CD4-positive, alpha-beta T cell treated with Interleukin-15 for 4 hours (primary cell): ENCODE measurements around the gene KASH5.
A peak's percentile ranks its signal among the peaks of the same experiment; 100 is the strongest.
"Not testable (repeated sequence)": the region's sequence is repeated elsewhere in the genome, so short reads cannot be mapped to it uniquely, and the experiment has no call there.

ENCODE experiments used
- DNase-seq: peaks from one replicate; pipeline ENCODE4 v3.0.0-alpha.2; 2020; ENCODE audit warnings: low spot score

Gene KASH5

GRCh38 chr19:49362048-49362928 is 25.8 kb upstream of the KASH5 start, which contains the start of gene TEAD2:
Gene TEAD2, minus strand, starts transcription at chr19:49362416. Its CDS starts 2,341 bp downstream, at chr19:49360075.
- DNase-seq, result no peak

DNA sequence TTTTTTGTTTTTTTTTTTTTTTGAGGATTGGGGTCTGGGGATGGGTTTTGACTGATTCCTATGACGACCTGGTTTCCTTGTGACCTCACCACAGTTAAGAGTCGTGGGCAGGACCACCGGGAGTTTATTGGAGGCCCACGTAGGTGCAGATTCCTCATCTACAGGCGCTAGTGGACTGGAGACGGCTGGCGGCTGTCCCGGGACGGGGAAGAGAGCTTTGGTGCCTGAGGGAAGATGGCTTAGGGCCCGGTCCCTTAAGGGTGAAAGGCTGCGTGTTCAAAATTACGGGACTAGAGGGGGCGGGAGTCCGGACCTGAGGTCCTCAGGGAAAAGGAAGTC is 25.2 kb upstream of the KASH5 start:
- DNase-seq, result no peak

DNA sequence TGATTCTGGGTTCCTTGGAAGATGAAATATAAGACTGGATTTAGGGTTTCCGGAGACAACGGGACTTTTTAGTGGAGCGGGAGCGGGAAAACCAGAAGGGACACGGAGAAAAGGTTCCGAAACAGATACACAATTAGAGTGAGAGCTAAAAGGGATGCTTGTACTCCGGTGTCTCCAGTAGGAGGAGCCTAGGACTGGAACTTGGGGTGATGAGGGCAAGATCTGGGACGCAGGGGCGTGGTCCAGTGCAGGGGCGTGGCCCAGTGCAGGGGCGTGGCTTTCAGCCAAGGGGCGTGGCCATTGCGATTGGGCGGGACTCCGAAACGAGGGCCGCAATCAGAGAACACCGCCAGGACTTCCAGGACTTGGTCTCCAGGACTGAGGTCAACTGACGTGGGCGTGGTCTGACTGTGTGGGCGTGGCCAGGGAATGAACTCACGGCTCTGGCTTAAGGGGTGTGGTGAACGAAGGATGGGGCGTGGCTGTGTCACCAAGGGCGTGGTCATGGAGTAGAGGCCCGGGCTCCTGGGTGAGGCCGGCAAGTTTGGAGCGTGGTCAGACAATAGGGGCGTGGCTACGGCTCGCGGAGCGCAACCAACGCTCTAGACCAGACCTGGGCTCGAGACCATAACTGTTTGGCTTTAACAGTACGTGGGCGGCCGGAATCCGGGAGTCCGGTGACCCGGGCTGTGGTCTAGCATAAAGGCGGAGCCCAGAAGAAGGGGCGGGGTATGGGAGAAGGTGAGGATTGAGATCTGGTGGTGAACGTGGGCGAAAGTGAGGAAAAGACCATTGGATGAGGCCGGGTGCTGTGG is 24.6 kb upstream of the KASH5 start, which contains the start of gene DKKL1:
Gene DKKL1, plus strand, starts transcription at position 610 of the 815 bp plus-strand sequence. Its CDS starts 122 bp downstream, at position 732.
- peak; percentile 54 for DNase-seq

DNA sequence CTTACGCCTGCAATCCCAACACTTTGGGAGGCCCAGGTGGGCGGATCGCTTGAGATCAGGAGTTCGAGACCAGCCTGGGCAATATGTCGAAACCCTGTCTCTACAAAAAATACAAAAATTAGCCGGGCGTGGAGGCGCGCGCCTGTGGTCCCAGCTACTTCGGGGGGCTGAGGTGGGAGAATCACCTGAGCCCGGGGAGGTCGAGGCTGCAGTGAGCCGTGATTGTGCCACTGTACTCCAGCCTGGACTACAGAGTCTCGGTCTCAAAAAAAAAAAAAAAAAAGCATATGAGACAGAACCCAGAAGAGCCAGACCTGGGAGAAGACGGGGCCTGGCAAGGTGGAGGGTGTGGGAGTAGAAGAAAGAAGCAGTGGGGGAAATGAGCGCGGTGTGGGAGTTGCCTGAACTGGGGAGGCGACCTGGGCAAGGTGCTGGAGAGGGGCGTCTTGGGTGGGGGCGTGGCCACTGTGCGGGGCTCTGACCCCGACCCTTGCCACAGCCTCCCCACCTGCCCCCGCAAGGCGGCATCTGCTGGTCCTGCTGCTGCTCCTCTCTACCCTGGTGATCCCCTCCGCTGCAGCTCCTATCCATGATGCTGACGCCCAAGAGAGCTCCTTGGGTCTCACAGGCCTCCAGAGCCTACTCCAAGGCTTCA is 23.8 kb upstream of the KASH5 start:
- DNase-seq, result no peak

DNA sequence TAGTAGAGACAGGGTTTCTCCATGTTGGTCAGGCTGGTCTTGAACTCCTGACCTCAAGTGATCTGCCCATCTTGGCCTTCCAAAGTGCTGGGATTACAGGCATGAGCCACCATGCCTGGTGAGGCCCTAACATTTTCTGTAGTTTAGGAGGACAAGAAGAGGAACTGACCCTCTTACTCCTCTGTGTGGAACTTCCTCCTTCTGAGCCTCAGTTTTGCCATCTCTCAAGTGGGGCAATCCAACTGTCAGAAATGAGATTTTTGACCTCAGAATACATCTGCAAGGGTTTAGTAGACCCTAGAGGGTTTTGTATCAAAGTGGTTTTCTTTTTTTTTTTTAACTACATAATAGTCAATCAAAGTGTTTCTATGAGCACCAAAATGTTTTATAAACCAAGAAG is 21.9 kb upstream of the KASH5 start:
- no peak for DNase-seq

- DNase-seq, result no peak
These were observed 19.2 kb upstream of the KASH5 start for GRCh38 chr19:49368711-49369358.

DNA sequence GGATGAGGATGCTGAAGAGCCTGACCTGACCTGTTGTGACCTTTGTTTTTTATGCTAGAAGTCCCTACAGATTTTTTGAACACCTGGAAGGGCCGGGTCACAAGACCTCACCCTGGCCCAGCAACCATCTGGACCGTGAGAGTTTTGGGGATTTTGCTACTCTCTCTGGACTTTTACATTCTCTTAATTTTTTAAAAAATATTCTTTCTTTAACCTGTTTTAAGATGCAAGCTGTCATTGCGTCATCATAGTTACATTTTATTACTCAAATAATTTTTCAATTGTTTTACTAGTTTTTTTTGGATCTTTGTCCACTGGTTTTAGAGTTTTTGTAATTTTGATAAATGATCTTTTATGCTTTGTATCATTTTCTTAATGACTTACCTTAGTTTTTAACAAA is 16.9 kb upstream of the KASH5 start:
- DNase-seq, result no peak

DNA sequence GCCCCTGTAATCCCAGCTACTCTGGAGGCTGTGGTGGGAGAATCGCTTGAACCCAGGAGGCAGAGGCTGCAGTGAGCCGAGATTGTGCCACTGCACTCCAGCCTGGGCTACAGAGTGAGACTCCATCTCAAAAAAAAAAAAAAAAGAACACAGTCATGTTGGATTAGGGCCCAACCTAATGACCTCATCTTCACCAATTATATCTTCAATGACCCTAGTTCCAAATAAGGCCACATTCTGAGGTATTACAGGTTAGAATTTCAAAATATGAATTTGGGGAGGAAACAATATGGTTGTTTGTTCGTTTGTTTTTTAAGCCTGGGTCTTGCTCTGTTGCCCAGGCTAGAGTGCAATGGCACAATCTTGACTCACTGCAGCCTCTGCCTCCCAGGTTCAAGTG is 14.9 kb upstream of the KASH5 start:
- not testable (repeated sequence) for DNase-seq

- no peak for DNase-seq
These were observed 13.2 kb upstream of the KASH5 start for GRCh38 chr19:49374665-49375434.

- DNase-seq, result no peak
These were observed 9.5 kb upstream of the KASH5 start for GRCh38 chr19:49378512-49378911.

GRCh38 chr19:49380391-49380790 is 7.7 kb upstream of the KASH5 start:
- no peak for DNase-seq

DNA sequence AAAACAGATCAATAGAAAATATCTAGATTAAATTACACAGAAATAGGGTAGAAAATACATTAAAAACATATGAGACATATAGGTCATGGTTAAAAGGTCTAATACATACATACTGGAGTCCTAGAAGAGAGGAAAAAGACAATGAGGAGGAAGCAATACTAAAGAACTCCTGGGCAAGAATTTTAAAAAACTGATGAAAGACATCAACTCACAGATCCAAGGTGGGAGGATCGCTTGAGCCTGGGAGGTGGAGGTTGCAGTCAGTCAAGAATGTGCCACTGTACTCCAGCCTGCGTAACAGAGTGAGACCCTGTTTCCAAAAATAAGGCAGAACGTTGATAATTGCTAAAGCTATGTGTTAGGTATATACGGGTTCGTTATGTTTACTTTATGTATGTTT is 5.4 kb upstream of the KASH5 start:
- no peak for DNase-seq

GRCh38 chr19:49383599-49383998 is 4.5 kb upstream of the KASH5 start:
- no peak for DNase-seq

DNA sequence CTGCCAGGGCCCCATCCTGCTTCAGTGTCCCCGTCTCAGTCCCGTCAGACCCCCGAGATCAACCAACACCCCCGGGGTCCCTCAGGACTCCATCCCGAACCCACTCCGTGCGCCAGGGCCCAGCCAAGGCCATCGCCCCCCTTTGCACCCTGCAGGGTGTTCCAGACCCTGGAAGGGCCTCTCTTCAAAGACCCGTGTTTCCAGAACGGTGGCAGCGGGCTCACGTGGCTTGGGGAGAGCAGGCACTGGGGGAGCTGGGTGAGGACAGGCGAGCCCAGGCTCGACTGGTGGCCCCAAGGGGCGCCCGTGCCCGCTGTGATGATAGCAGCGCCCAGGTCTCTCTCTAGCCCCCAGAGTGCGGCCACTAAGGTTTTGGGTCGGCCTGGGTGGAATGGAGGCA is 1.4 kb downstream of the KASH5 start:
- no peak for DNase-seq

DNA sequence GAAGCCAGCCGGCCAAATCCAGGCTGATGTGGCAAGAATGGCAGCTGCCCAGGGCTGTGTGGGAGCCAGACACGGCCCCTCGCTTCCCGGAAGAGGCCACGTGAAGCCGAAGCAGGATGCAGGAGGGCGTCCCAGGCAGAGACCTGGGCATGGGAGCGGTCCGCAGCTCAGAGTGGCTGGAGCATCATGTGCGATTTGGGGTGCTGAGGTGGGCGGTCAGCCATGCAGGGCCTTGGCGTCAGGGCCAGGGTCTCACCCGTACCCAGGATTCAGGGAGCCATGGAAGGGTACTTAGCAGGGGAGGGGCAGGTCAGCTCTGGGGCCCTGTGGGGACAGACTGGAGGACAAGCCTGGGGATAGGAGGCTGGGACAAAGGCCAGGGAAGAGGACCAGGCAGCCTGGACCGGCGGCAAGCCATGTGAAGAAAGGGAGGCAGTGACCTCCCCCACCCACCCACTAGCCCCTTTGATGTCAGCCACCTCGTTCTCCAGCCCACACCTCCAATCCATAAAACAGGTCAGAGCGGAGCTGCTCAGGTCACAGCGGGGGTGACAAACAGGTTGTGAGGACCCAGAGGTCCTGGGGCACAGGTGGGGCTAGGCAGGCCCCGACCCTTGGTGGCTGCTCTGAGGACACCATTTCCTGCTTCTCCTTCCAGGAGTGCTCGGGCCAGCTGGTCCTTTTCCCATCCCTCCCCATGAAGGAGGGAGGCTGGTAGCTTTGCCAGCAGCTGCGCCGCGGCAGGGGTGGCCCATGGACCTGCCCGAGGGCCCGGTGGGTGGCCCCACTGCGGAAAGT is 2.3 kb downstream of the KASH5 start:
- no peak for DNase-seq

GRCh38 chr19:49390929-49391359 is 2.9 kb downstream of the KASH5 start:
- DNase-seq, result no peak

DNA sequence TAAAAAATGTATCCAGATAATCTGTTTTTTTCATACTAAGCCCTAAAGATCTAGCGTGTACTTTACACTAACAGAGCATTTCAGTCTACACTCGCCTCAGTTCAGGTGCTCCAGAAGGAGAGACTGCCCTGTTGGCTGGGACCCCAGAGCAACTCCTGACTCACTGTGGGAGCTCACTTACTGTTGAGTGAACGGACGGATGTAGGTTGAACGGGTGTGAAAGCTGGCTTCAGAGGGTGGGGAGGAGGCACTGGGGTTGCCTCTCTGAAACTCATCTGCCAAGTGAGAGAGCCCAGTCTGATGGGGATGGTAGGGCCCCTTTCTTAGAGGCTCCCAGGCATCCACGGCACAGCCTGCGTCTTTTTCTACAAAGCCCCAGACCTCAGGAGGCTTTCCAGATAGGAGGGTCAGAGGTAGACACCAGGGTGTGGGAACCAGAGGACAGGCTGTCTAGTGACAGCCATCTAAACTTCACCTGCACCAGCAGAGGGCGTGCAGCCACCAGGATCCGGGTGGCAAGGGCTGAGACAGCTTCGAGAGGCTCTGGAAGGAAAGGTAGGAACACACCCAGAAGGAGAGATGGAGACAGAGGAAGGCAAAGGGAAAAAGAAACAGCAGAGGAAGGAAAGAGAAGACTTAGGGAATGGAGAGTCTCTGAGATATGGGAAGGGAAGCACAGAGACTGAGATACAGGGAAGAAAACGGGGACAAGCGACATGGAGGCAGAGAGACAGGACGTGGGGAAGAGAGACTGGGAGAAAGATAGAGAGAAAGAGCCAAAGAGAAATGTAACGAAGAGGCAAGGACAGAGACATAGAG is 3.7 kb downstream of the KASH5 start:
- DNase-seq, result peak; percentile 87

DNA sequence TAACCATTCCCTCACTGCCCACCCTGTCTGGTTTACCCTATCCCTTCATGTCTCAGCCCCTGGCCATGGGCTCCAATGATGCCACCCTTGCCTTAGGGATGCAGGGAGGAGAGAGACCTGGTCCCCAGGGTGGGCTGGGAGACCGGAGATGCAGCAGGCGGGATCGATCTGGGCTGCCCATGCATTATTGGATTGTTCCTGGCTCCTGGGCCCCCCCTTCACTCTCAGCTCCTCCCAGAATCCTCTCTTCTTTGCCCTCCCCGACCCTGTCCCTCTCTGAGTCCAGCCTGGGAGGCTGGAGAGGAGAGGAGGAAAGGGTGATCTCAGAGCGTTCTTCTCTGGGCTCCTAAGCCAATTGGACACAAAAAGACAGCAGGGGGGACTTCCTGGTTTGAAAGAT is 5.8 kb downstream of the KASH5 start:
- DNase-seq, result no peak

DNA sequence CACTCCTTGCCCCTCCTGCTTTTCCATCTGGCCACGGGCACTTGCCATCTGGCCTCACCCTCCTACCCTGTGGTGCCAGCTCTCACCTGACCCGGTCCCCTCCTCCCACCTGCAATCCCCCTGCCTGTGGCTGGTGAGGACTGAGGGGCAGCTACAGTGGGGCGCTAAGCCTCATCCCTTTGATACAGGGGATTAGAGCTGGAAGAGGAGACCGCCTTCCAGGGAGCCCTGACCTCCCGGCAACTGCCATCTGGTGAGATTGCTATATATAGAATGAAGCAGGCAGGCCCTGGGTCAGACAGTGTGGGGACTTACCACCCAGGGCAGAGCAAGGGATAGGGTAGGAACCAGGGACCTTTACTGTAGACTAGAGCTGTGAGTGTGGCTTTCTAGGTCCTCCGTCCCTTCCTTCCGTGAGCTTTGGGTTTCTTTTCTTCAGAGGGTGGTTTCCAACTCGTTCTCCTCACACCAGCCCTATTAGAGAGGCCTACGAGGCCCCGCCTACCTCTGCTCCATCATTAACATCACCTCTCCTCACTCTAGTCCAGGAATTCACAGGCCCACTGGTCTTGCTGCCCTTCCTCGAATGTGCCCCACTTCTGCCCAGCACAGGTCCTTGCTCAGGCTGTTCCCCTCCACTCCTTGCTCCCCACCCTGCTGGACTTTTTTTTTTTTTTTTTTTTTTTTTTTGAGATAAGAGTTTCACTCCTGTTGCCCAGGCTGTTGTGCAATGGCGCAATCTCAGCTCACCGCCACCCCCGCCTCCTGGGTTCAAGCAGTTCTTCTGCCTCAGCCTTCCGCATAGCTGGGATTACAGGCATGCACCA is 7.7 kb downstream of the KASH5 start:
- DNase-seq, result no peak
